HepG2 (cell line): ENCODE measurements around the gene TIMP3. TPM values are rescaled to one million over a fixed set of nuclear protein-coding genes. Genes with fewer than 3 reads are reported as not detected.

Experiments used
- ATAC-seq: fragments of 200-7000 bp; cut with Tn5 transposase; 3 replicates; pipeline ENCODE4 v1.9.1; 2020; ENCODE audit warnings: mild to moderate bottlenecking, moderate library complexity
- BruUV-seq: library from RNA; stranded (reverse); fragments of 400-500 nt; replicated peaks from 2 replicates; lab custom pipeline; 2021; lab: Mats Ljungman, UMichigan
- CTCF ChIA-PET: fragments of 300-600 bp; formaldehyde crosslinking; extraction: SDS; loops from one replicate; lab custom pipeline; 2021; ENCODE audit warnings: low total read pairs, inconsistent platforms, low intra/inter-chr PET ratio; lab: Yijun Ruan, JAX
- POLR2A ChIA-PET: fragments of 350-600 bp; sonication (Branson Sonifier 250); formaldehyde crosslinking; loops from one replicate; lab custom pipeline; 2020; ENCODE audit warnings: antibody characterized with exemption, inconsistent platforms; lab: Yijun Ruan, JAX
- DNase-seq: peaks from one replicate; pipeline ENCODE4 v3.0.0-alpha.2; 2015; ENCODE audit warnings: low spot score
- FAIRE-seq: peaks from 3 replicates; lab custom pipeline; 2011; peaks lifted over from hg19 to GRCh38; lab: Jason Lieb, UNC
- H2AFZ ChIP-seq: one replicate; pipeline ENCODE4 v1.6.1; 2011; ENCODE audit warnings: low read length, inconsistent platforms
- H3K27ac ChIP-seq: fragments of 300-600 bp; 3 replicates; pipeline ENCODE4 v1.8.0; 2011; ENCODE audit warnings: mixed run types, mild to moderate bottlenecking, mixed read lengths, low read length, inconsistent platforms; ENCODE audit not compliant: insufficient read depth; ENCODE audit errors: extremely low read length
- H3K27me3 ChIP-seq, 2 experiments: fragments of 200-600 bp in 1 of 2; 2 replicates in 1 of 2; 3 replicates in 1 of 2; pipeline versions ENCODE4 v1.6.0 to v1.8.0; 2011; ENCODE audit warnings: low read length in 2 of 2, mild to moderate bottlenecking in 2 of 2, moderate library complexity in 2 of 2, inconsistent platforms in 1 of 2; ENCODE audit not compliant: insufficient read depth in 2 of 2, control insufficient read depth in 1 of 2
- H3K36me3 ChIP-seq, 2 experiments: fragments of 200-600 bp in 1 of 2; replicated peaks in 1 of 2; 2 replicates in 1 of 2; 3 replicates in 1 of 2; pipeline versions ENCODE4 v1.5.1 to v1.8.0; 2011; ENCODE audit warnings: low read length in 2 of 2, inconsistent platforms in 1 of 2; ENCODE audit not compliant: insufficient read depth in 2 of 2, control insufficient read depth in 1 of 2
- H3K4me1 ChIP-seq: 2 replicates; pipeline ENCODE4 v1.5.1; 2012; ENCODE audit warnings: low read length, inconsistent platforms; ENCODE audit not compliant: insufficient read depth
- H3K4me2 ChIP-seq: 2 replicates; pipeline ENCODE4 v1.6.0; 2011; ENCODE audit warnings: low read depth, low read length, inconsistent platforms
- H3K4me3 ChIP-seq, 3 experiments: fragments of 200-600 bp in 1 of 3; sonication (generic), shearing (Covaris generic) in 1 of 3; replicated peaks in 1 of 3; 2 replicates each; pipeline ENCODE4 v1.5.1; 2011 to 2016; ENCODE audit warnings: low read length in 3 of 3, inconsistent platforms in 2 of 3, low read depth in 2 of 3, mild to moderate bottlenecking in 2 of 3, control low read depth in 1 of 3, mixed read lengths in 1 of 3; ENCODE audit not compliant: insufficient read depth in 1 of 3
- H3K79me2 ChIP-seq: one replicate; pipeline ENCODE4 v1.6.1; 2011; ENCODE audit warnings: low read length, inconsistent platforms; ENCODE audit not compliant: insufficient read depth
- H3K9ac ChIP-seq: 2 replicates; pipeline ENCODE4 v1.6.0; 2011; ENCODE audit warnings: mild to moderate bottlenecking, low read depth, low read length, inconsistent platforms; ENCODE audit not compliant: insufficient read depth
- H3K9me3 ChIP-seq: 2 replicates; pipeline ENCODE4 v1.5.1; 2012; ENCODE audit warnings: mild to moderate bottlenecking, low read length
- H4K20me1 ChIP-seq: 2 replicates; pipeline ENCODE4 v1.6.0; 2011; ENCODE audit warnings: inconsistent platforms, mild to moderate bottlenecking, low read length, moderate library complexity; ENCODE audit not compliant: insufficient read depth
- RBM22 ChIP-seq: fragments of 200-400 bp; formaldehyde crosslinking; optimal IDR thresholded peaks from 2 replicates; pipeline ENCODE3; 2017; ENCODE audit warnings: mild to moderate bottlenecking, low read length, moderate library complexity
- ZMAT3 ChIP-seq: sonication (generic); formaldehyde crosslinking; conservative IDR thresholded peaks from 2 replicates; pipeline ENCODE4 v1.7.0; 2021; ENCODE audit warnings: missing genetic modification reagents
- ZNF260 ChIP-seq: sonication (generic); formaldehyde crosslinking; IDR thresholded peaks from 2 replicates; pipeline ENCODE4 v1.4.0; 2020; ENCODE audit warnings: missing genetic modification reagents, low read depth, mild to moderate bottlenecking, borderline replicate concordance
- WGBS: methylation state at CpG from one replicate; pipeline ENCODE4 v1.1.6; 2017; ENCODE audit warnings: low lambda C conversion rate; 5-methylcytosine and 5-hydroxymethylcytosine counted together
- in situ Hi-C: cut with HindIII; loops from 2 replicates; pipeline ENCODE4 v1.10.0; 2017; ENCODE audit warnings: low pct_unique_long_range_greater_than_20kb; ENCODE audit not compliant: extremely low pct_ligation_motif_present
- intact Hi-C: fragments of 100-400 bp; cut with micrococcal nuclease; formaldehyde crosslinking; loops from one replicate; pipeline ENCODE4 v1.10.0; 2022; ENCODE audit not compliant: unreplicated experiment
- polyA plus RNA-seq, 8 experiments: library from polyadenylated mRNA; depleted of rRNA in 3 of 8; stranded (reverse) in 7 of 8; unstranded in 1 of 8; fragments of >200 nt; fragmentation: Illumina TruSeq in 4 of 8; extraction: Trizol in 4 of 8; gene quantifications; 2 replicates each; pipeline versions ENCODE4 v1.2.1 to v1.2.3, GENCODE V29; 2011 to 2016; ENCODE audit warnings: low read depth in 4 of 8, missing spikeins in 1 of 8, mixed read lengths in 1 of 8; ENCODE audit not compliant: insufficient read depth in 1 of 8
- total RNA-seq, 5 experiments: library from RNA; depleted of rRNA; stranded (reverse); fragments of >200 nt; fragmentation: Illumina TruSeq; extraction: Trizol; gene quantifications; 2 replicates each; pipeline ENCODE4 v1.2.3, GENCODE V29; 2016; ENCODE audit warnings: low read depth in 1 of 5
- TF ChIP-seq, protein P1 (sequence below): sonication (generic); formaldehyde crosslinking; IDR thresholded peaks from 2 replicates; pipeline ENCODE4 v1.9.0; 2022; ENCODE audit warnings: missing genetic modification reagents, mild to moderate bottlenecking, borderline replicate concordance
- TF ChIP-seq, protein P2 (sequence below): IDR thresholded peaks from 2 replicates; pipeline ENCODE4 v1.4.0; 2020; ENCODE audit warnings: mild to moderate bottlenecking, missing genetic modification reagents
- TF ChIP-seq, protein P3 (sequence below): sonication (generic); formaldehyde crosslinking; IDR thresholded peaks from 2 replicates; pipeline ENCODE4 v1.8.1; 2023; ENCODE audit warnings: mild to moderate bottlenecking, inconsistent platforms, moderate library complexity, missing genetic modification reagents, borderline replicate concordance
- TF ChIP-seq, protein P4 (sequence below): sonication (generic); formaldehyde crosslinking; IDR thresholded peaks from 2 replicates; pipeline ENCODE4 v1.4.0; 2020; ENCODE audit warnings: mild to moderate bottlenecking, missing genetic modification reagents

TIMP3 gene
- total and polyA plus RNA-seq, 2 of the 13 experiments (the other 11 are each of a cell fraction or from before 2014, with no cell fraction given), result 57.3 to 86.6 TPM

DNA sequence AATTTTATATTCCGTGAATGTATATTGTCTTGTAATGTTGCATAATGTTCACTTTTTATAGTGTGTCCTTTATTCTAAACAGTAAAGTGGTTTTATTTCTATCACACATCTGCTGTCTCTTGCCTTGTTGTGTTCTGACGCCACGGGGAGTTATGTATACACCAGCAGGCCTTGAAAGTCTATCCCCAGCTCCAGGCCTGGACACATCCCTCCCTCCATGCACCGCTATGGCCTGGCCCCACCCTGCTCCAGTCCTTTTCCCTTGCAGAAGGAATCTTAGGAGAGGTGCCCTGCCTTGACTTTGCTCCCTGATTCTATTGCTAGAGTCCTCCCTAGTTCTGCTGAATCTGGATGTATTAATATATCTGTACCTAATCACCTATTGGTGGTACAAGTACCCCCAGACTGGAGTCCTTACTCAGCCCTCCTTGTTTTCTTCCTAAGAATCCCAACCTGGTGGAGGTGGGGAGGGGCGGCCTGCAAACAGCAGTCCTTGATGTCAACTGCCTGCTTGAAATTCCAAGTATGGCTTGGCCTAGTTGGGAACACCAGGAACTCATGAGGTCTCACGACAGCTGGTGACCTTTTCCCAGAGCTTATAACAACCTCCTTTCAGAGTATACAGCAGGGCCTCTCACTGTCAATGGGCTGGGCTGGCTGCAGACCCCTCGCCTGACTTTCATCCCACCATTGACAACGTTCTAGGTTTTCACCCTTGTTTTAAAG lies 61.6 kb downstream of the TIMP3 start:
- 97% methylated on average over 8 of the region's 8 CpGs for WGBS
- TF ChIP-seq ZMAT3 (no peak), RBM22 (peak; percentile 65), ZNF260 (no peak)
- TF ChIP-seq, protein P1, sequence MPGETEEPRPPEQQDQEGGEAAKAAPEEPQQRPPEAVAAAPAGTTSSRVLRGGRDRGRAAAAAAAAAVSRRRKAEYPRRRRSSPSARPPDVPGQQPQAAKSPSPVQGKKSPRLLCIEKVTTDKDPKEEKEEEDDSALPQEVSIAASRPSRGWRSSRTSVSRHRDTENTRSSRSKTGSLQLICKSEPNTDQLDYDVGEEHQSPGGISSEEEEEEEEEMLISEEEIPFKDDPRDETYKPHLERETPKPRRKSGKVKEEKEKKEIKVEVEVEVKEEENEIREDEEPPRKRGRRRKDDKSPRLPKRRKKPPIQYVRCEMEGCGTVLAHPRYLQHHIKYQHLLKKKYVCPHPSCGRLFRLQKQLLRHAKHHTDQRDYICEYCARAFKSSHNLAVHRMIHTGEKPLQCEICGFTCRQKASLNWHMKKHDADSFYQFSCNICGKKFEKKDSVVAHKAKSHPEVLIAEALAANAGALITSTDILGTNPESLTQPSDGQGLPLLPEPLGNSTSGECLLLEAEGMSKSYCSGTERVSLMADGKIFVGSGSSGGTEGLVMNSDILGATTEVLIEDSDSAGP (CRISPR knock-in tag), result no peak
- TF ChIP-seq, protein P2, sequence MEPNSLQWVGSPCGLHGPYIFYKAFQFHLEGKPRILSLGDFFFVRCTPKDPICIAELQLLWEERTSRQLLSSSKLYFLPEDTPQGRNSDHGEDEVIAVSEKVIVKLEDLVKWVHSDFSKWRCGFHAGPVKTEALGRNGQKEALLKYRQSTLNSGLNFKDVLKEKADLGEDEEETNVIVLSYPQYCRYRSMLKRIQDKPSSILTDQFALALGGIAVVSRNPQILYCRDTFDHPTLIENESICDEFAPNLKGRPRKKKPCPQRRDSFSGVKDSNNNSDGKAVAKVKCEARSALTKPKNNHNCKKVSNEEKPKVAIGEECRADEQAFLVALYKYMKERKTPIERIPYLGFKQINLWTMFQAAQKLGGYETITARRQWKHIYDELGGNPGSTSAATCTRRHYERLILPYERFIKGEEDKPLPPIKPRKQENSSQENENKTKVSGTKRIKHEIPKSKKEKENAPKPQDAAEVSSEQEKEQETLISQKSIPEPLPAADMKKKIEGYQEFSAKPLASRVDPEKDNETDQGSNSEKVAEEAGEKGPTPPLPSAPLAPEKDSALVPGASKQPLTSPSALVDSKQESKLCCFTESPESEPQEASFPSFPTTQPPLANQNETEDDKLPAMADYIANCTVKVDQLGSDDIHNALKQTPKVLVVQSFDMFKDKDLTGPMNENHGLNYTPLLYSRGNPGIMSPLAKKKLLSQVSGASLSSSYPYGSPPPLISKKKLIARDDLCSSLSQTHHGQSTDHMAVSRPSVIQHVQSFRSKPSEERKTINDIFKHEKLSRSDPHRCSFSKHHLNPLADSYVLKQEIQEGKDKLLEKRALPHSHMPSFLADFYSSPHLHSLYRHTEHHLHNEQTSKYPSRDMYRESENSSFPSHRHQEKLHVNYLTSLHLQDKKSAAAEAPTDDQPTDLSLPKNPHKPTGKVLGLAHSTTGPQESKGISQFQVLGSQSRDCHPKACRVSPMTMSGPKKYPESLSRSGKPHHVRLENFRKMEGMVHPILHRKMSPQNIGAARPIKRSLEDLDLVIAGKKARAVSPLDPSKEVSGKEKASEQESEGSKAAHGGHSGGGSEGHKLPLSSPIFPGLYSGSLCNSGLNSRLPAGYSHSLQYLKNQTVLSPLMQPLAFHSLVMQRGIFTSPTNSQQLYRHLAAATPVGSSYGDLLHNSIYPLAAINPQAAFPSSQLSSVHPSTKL (CRISPR knock-in tag), result no peak
- TF ChIP-seq, protein P3, sequence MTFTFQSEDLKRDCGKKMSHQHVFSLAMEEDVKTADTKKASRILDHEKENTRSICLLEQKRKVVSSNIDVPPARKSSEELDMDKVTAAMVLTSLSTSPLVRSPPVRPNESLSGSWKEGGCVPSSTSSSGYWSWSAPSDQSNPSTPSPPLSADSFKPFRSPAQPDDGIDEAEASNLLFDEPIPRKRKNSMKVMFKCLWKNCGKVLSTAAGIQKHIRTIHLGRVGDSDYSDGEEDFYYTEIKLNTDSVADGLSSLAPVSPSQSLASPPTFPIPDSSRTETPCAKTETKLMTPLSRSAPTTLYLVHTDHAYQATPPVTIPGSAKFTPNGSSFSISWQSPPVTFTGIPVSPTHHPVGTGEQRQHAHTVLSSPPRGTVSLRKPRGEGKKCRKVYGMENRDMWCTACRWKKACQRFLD (CRISPR knock-in tag), result no peak
- TF ChIP-seq, protein P4, sequence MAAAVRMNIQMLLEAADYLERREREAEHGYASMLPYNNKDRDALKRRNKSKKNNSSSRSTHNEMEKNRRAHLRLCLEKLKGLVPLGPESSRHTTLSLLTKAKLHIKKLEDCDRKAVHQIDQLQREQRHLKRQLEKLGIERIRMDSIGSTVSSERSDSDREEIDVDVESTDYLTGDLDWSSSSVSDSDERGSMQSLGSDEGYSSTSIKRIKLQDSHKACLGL, result no peak
- TF ChIP-seq, all 625 proteins: peak for 1
- no peak for FAIRE-seq
- H3K4me2 ChIP-seq, result no peak overlapping the region
- no peaks in the 10 kb centered on the region for H3K79me2 ChIP-seq
- in situ Hi-C loops, result no loop called here
- no peak overlapping the region for H2AFZ ChIP-seq
- H3K27me3 ChIP-seq, result no peaks in the 10 kb centered on the region
- intact Hi-C loops, result no loop called here
- ATAC-seq, result no peak; the same call in 2 of the 3 replicates
- H3K4me1 ChIP-seq, result no peaks in the 10 kb centered on the region
- CTCF ChIA-PET, result no interaction called here
- BruUV-seq, result no TSS peak
- H3K9me3 ChIP-seq, result no peaks in the 10 kb centered on the region
- DNase-seq, result no peak
- no peak overlapping the region for H3K4me3 ChIP-seq
- H3K27ac ChIP-seq, result no peak overlapping the region
- H3K9ac ChIP-seq, result no peak overlapping the region
- H3K36me3 ChIP-seq, result peaks cover 11 to 43% of the 10 kb centered on the region in 2 experiments
- H4K20me1 ChIP-seq, result no peaks in the 10 kb centered on the region
- POLR2A ChIA-PET, result no interaction called here
